HG03060 (cell line): ENCODE data around the gene BTAF1.

Source experiments
- ATAC-seq: cut with Tn5 transposase; IDR thresholded peaks from one replicate; pipeline ENCODE4 v1.9.1; 2021; ENCODE audit warnings: low read depth, moderate number of reproducible peaks; ENCODE audit not compliant: unreplicated experiment

BTAF1 gene

GRCh38 chr10:91907914-91908336 is 15.6 kb upstream of the BTAF1 start:
- no peak for ATAC-seq

- ATAC-seq, result peak; percentile 63
These were observed 15.0 kb upstream of the BTAF1 start for GRCh38 chr10:91908337-91909116.

GRCh38 chr10:91909117-91909677 is 14.4 kb upstream of the BTAF1 start, which contains the start of gene FGFBP3:
FGFBP3 (minus strand) TSS chr10:91909486; CDS start chr10:91908969, 517 bp downstream.
- ATAC-seq, result no peak

GRCh38 chr10:91910467-91910866 is 13.1 kb upstream of the BTAF1 start:
- ATAC-seq, result no peak

GRCh38 chr10:91919651-91920050 is 3.9 kb upstream of the BTAF1 start:
- ATAC-seq, result no peak

GRCh38 chr10:91924212-91925021 is 847 bp downstream of the BTAF1 start:
- peak; percentile 4 for ATAC-seq

- ATAC-seq, result no peak
These were observed 1.4 kb downstream of the BTAF1 start for GRCh38 chr10:91925022-91925320.

- no peak for ATAC-seq
These were observed 7.4 kb downstream of the BTAF1 start for GRCh38 chr10:91930939-91931338.

GRCh38 chr10:91931526-91932190 is 8.1 kb downstream of the BTAF1 start:
- ATAC-seq, result no peak

- ATAC-seq, result no peak
These were observed 9.2 kb downstream of the BTAF1 start for GRCh38 chr10:91932737-91933136.

- no peak for ATAC-seq
These were observed 12.3 kb downstream of the BTAF1 start for GRCh38 chr10:91935886-91936285.

GRCh38 chr10:91939653-91940052 is 16.1 kb downstream of the BTAF1 start:
- ATAC-seq, result no peak

GRCh38 chr10:91941426-91941825 is 17.9 kb downstream of the BTAF1 start:
- no peak for ATAC-seq

GRCh38 chr10:91944880-91945630 is 21.5 kb downstream of the BTAF1 start:
- ATAC-seq, result no peak

GRCh38 chr10:91953600-91954160 is 30.1 kb downstream of the BTAF1 start:
- no peak for ATAC-seq

GRCh38 chr10:91955114-91955513 is 31.5 kb downstream of the BTAF1 start:
- no peak for ATAC-seq

GRCh38 chr10:91957091-91957490 is 33.5 kb downstream of the BTAF1 start:
- ATAC-seq, result no peak

- no peak for ATAC-seq
These were observed 45.7 kb downstream of the BTAF1 start for GRCh38 chr10:91969297-91969696.

GRCh38 chr10:91974960-91975359 is 51.4 kb downstream of the BTAF1 start:
- ATAC-seq, result no peak

- ATAC-seq, result no peak
These were observed 51.9 kb downstream of the BTAF1 start for GRCh38 chr10:91975438-91975837.
